Mesenchymal stem cell (in vitro differentiated cells and primary cell): ENCODE results near the gene A4GALT.
A peak's percentile ranks its signal among the peaks of the same experiment; 100 is the strongest.

Experiments used
- DNase-seq: peaks from one replicate; pipeline ENCODE4 v3.0.0-alpha.2; 2013
- H2AFZ ChIP-seq: one replicate; pipeline ENCODE4 v1.6.1; 2013; ENCODE audit warnings: low read depth, mild to moderate bottlenecking, control low read depth, inconsistent platforms, low read length, moderate library complexity
- H2AK5ac ChIP-seq: 2 replicates; pipeline ENCODE4 v1.6.1; 2013; ENCODE audit warnings: low read length, moderate library complexity, mild to moderate bottlenecking, inconsistent platforms; ENCODE audit not compliant: severe bottlenecking
- H2BK120ac ChIP-seq: one replicate; pipeline ENCODE4 v1.6.1; 2013; ENCODE audit warnings: low read depth, mild to moderate bottlenecking, inconsistent platforms, low read length, moderate library complexity
- H2BK12ac ChIP-seq, 2 experiments: one replicate each; pipeline ENCODE4 v1.6.1; 2013; ENCODE audit warnings: inconsistent platforms in 2 of 2, low read length in 2 of 2, mild to moderate bottlenecking in 2 of 2, moderate library complexity in 2 of 2, control low read depth in 1 of 2
- H2BK15ac ChIP-seq: one replicate; pipeline ENCODE4 v1.6.1; 2013; ENCODE audit warnings: mild to moderate bottlenecking, low read depth, inconsistent platforms; ENCODE audit not compliant: poor library complexity, severe bottlenecking
- H2BK5ac ChIP-seq: 2 replicates; pipeline ENCODE4 v1.6.1; 2013; ENCODE audit warnings: low read depth, mild to moderate bottlenecking, low read length, control low read depth, inconsistent platforms; ENCODE audit not compliant: poor library complexity, severe bottlenecking
- H3K14ac ChIP-seq, 2 experiments: one replicate each; pipeline ENCODE4 v1.6.1; 2013; ENCODE audit warnings: inconsistent platforms in 2 of 2, low read length in 2 of 2, control low read depth in 1 of 2, mild to moderate bottlenecking in 1 of 2, moderate library complexity in 1 of 2
- H3K18ac ChIP-seq, 2 experiments: one replicate each; pipeline ENCODE4 v1.6.1; 2013; ENCODE audit warnings: inconsistent platforms in 2 of 2, low read length in 2 of 2, control low read depth in 1 of 2, low read depth in 1 of 2, mild to moderate bottlenecking in 1 of 2
- H3K23ac ChIP-seq, 2 experiments: one replicate each; pipeline ENCODE4 v1.6.1; 2013; ENCODE audit warnings: inconsistent platforms in 2 of 2, low read length in 2 of 2, mild to moderate bottlenecking in 2 of 2, moderate library complexity in 2 of 2, control low read depth in 1 of 2
- H3K27ac ChIP-seq: 2 replicates; pipeline ENCODE4 v1.5.1; 2013; ENCODE audit warnings: mild to moderate bottlenecking, moderate library complexity, low read length, control low read depth, inconsistent platforms; ENCODE audit not compliant: poor library complexity, severe bottlenecking
- H3K27me3 ChIP-seq, 2 experiments: 2 replicates each; pipeline versions ENCODE4 v1.6.1 to v1.7.0; 2013; ENCODE audit warnings: low read length in 2 of 2, mild to moderate bottlenecking in 2 of 2, moderate library complexity in 2 of 2, control low read depth in 1 of 2, inconsistent platforms in 1 of 2; ENCODE audit not compliant: control insufficient read depth in 1 of 2, insufficient read depth in 1 of 2
- H3K36me3 ChIP-seq, 2 experiments: 2 replicates each; pipeline versions ENCODE4 v1.6.1 to v1.7.0; 2013; ENCODE audit warnings: low read length in 2 of 2, control low read depth in 1 of 2, inconsistent platforms in 1 of 2, low read depth in 1 of 2, mild to moderate bottlenecking in 1 of 2; ENCODE audit not compliant: insufficient read depth in 2 of 2, control insufficient read depth in 1 of 2
- H3K4ac ChIP-seq, 2 experiments: one replicate each; pipeline ENCODE4 v1.6.1; 2013; ENCODE audit warnings: inconsistent platforms in 2 of 2, low read length in 2 of 2, mild to moderate bottlenecking in 2 of 2, moderate library complexity in 2 of 2, control low read depth in 1 of 2, low read depth in 1 of 2
- H3K4me1 ChIP-seq: 2 replicates; pipeline ENCODE4 v1.6.1; 2013; ENCODE audit warnings: low read depth, low read length, control low read depth; ENCODE audit not compliant: control insufficient read depth, insufficient read depth
- H3K4me2 ChIP-seq: 2 replicates; pipeline ENCODE4 v1.6.1; 2013; ENCODE audit warnings: low read length, mild to moderate bottlenecking, inconsistent platforms; ENCODE audit not compliant: poor library complexity, severe bottlenecking
- H3K4me3 ChIP-seq, 2 experiments: 2 replicates each; pipeline versions ENCODE4 v1.5.1 to v1.7.0; 2013; ENCODE audit warnings: low read length in 2 of 2, mild to moderate bottlenecking in 2 of 2, control low read depth in 1 of 2, low read depth in 1 of 2; ENCODE audit not compliant: insufficient read depth in 1 of 2
- H3K79me1 ChIP-seq: replicated peaks from 2 replicates; pipeline ENCODE4 v1.6.1; 2013; ENCODE audit warnings: mild to moderate bottlenecking, control low read depth, low read length, inconsistent platforms; ENCODE audit not compliant: poor library complexity, severe bottlenecking
- H3K9ac ChIP-seq: 2 replicates; pipeline ENCODE4 v1.7.0; 2013; ENCODE audit warnings: mild to moderate bottlenecking, low read length, moderate library complexity
- H3K9me3 ChIP-seq: 2 replicates; pipeline ENCODE4 v1.7.0; 2013; ENCODE audit warnings: mild to moderate bottlenecking, low read length; ENCODE audit not compliant: control insufficient read depth
- H4K8ac ChIP-seq: one replicate; pipeline ENCODE4 v1.6.1; 2013; ENCODE audit warnings: inconsistent platforms, mild to moderate bottlenecking, low read length, moderate library complexity
- H4K91ac ChIP-seq: one replicate; pipeline ENCODE4 v1.6.1; 2013; ENCODE audit warnings: mild to moderate bottlenecking, low read length, inconsistent platforms
- whole genome bisulfite sequencing: methylation state at CpG from one replicate; pipeline ENCODE4 v1.1.7; 2013; ENCODE audit warnings: mixed read lengths; 5-methylcytosine and 5-hydroxymethylcytosine counted together

Gene A4GALT

DNA sequence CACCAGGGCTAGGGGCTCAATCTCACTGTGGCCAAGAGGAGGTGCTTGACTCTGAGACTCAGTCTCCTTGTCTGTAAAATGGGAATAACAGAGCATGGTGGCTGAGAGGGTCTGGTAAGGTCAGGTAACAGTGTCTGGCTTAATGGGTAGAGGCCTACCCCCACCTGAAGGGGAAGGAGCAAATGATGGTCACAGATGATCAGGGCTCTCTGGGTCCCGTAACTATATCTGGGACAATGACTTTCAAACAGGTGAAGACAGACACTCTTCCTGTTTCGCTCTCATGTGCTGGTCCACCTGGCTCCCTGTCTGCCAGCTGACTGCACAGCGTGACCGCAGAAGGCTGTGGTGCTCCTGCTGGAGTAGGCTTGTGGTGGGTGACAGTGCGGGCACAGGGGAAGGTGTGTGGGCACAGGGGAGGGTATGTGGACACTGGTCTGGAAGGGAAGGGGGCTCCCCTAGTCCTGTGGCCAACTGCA is 4.0 kb downstream of the A4GALT start:
- H3K14ac ChIP-seq, result no peak overlapping the region
- peak overlapping the region in 1 of 2 experiments; percentile 10 for H3K23ac ChIP-seq
- peak overlapping the region; percentile 29 for H3K27ac ChIP-seq
- H3K4me1 ChIP-seq, result peaks cover 37% of the 10 kb centered on the region
- H3K27me3 ChIP-seq, result no peaks in the 10 kb centered on the region
- H2BK5ac ChIP-seq, result no peak overlapping the region
- WGBS, result 97% methylated on average over 5 of the region's 5 CpGs
- peak overlapping the region; percentile 71 for H4K91ac ChIP-seq
- peak overlapping the region in 1 of 2 experiments; percentile 63 for H3K4me3 ChIP-seq
- peak overlapping the region; percentile 14 to 16 for H3K18ac ChIP-seq
- no peaks in the 10 kb centered on the region for H3K9me3 ChIP-seq
- DNase-seq, result no peak
- H2BK120ac ChIP-seq, result no peak overlapping the region
- no peak overlapping the region for H2BK15ac ChIP-seq
- H2BK12ac ChIP-seq, result peak overlapping the region in 1 of 2 experiments; percentile 6
- H3K4me2 ChIP-seq, result no peak overlapping the region
- peaks cover 21% of the 10 kb centered on the region for H3K79me1 ChIP-seq
- H3K9ac ChIP-seq, result peak overlapping the region; percentile 71
- peak overlapping the region; percentile 38 for H4K8ac ChIP-seq
- H3K4ac ChIP-seq, result no peak overlapping the region
- peak overlapping the region; percentile 33 for H2AK5ac ChIP-seq
- peaks cover 8 to 37% of the 10 kb centered on the region in 2 experiments for H3K36me3 ChIP-seq
- no peak overlapping the region for H2AFZ ChIP-seq

DNA sequence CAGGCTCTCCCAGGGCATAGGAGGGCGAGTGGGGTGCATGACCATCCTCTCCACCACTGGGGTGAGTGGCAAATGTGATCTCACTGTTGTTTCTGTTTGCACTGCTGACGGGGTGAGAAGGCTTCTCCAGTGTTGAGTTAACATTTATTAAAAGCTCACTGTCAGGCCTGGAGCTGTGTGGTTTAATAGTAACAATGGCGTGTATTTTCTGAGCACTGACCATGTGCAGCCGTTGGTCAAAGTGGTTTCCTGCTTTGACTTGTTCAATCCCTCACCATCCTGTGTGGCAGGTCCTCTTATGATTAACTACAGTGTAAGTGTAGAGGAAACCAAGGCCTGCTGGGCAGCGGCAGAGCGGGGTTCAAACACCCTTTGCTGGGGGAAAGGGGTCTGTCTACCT is 4.4 kb downstream of the A4GALT start:
- WGBS, result 87% methylated on average over 6 of the region's 6 CpGs
- Histone ChIP-seq H3K23ac (no peak overlapping the region), H3K36me3 (peaks cover 8 to 37% of the 10 kb centered on the region in 2 experiments), H4K91ac (no peak overlapping the region), H3K18ac (peak overlapping the region; percentile 3 to 14), H3K27ac (peak overlapping the region; percentile 29), H2BK120ac (no peak overlapping the region), H2BK12ac (peak overlapping the region in 1 of 2 experiments; percentile 6), H2AFZ (no peak overlapping the region), H3K4me1 (peaks cover 36% of the 10 kb centered on the region), H3K27me3 (no peaks in the 10 kb centered on the region), H3K9ac (no peak overlapping the region), H3K4me3 (no peak overlapping the region), H3K14ac (no peak overlapping the region), H3K4me2 (no peak overlapping the region), H4K8ac (no peak overlapping the region), H3K9me3 (no peaks in the 10 kb centered on the region), H2AK5ac (no peak overlapping the region), H3K79me1 (peaks cover 22% of the 10 kb centered on the region), H2BK15ac (no peak overlapping the region), H2BK5ac (no peak overlapping the region), H3K4ac (no peak overlapping the region)
- DNase-seq, result no peak

DNA sequence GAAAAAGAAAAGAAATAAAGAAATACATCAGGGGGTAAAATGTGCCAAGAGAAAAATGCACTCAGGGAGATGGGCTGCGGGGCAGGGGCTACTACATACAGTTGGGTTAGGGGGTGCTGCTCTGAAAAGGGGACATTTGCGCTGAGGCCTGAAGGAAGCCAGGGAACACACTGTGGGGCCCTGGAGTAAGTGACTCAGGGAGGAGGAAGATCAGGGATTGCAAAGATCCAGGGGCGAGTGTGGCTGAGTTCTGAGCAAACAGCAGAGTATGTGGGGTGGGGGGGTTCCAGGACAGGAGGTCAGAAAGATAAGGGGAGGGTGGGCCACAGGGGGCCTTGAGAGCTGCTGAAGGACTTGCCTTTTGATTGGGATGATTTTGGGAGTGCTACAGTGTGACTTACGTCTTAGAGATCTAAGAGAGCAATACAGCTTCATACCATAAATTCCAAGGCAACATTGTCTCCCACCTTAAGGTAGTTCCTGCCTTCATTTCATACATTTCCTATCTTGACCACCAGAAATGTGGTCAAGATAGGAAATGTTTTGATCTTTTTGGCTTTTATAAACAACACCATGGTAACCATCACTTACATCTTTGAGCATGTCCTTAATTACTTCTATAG is 5.8 kb downstream of the A4GALT start:
- Histone ChIP-seq H3K27ac (no peak overlapping the region), H3K9me3 (peaks cover 6% of the 10 kb centered on the region), H3K36me3 (peaks cover 13 to 43% of the 10 kb centered on the region in 2 experiments), H3K27me3 (no peaks in the 10 kb centered on the region), H2AFZ (no peak overlapping the region), H2BK12ac (no peak overlapping the region), H3K4me2 (no peak overlapping the region), H4K8ac (no peak overlapping the region), H3K4me1 (peaks cover 31% of the 10 kb centered on the region), H3K14ac (no peak overlapping the region), H3K79me1 (peaks cover 27% of the 10 kb centered on the region), H4K91ac (no peak overlapping the region), H3K23ac (no peak overlapping the region), H2BK15ac (no peak overlapping the region), H2BK120ac (no peak overlapping the region), H2AK5ac (no peak overlapping the region), H3K9ac (no peak overlapping the region), H2BK5ac (no peak overlapping the region), H3K18ac (no peak overlapping the region), H3K4me3 (no peak overlapping the region), H3K4ac (no peak overlapping the region)
- 79% methylated on average over 3 of the region's 4 CpGs for WGBS
- DNase-seq, result no peak

DNA sequence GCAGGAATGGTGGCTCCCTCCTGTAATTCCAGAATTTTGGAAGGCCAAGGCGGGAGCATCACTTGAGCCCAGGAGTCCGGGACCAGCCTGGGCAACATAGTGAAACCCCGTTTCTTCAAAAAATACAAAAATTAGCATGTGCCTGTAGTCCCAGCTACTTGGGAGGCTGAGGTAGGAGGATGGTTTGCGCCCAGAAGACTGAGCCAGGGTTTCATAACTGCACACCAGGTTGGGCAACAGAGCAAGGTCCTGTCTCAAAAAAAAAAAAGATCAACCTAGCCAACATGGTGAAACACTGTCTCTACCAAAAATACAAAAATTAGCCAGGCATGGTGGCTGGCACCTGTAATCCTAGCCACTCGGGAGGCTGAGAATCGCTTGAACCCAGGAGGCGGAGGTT is 6.4 kb downstream of the A4GALT start:
- peaks cover 13 to 48% of the 10 kb centered on the region in 2 experiments for H3K36me3 ChIP-seq
- peaks cover 11% of the 10 kb centered on the region for H3K9me3 ChIP-seq
- peaks cover 26% of the 10 kb centered on the region for H3K4me1 ChIP-seq
- H3K4me2 ChIP-seq, result no peak overlapping the region
- no peak overlapping the region for H3K23ac ChIP-seq
- no peak overlapping the region for H2AK5ac ChIP-seq
- H3K27ac ChIP-seq, result no peak overlapping the region
- H3K18ac ChIP-seq, result no peak overlapping the region
- no peak overlapping the region for H2AFZ ChIP-seq
- H3K14ac ChIP-seq, result no peak overlapping the region
- 96% methylated on average over 7 of the region's 7 CpGs for WGBS
- no peak overlapping the region for H3K4ac ChIP-seq
- peaks cover 27% of the 10 kb centered on the region for H3K79me1 ChIP-seq
- H4K8ac ChIP-seq, result no peak overlapping the region
- H3K9ac ChIP-seq, result no peak overlapping the region
- H3K4me3 ChIP-seq, result no peak overlapping the region
- no peak for DNase-seq
- H2BK12ac ChIP-seq, result no peak overlapping the region
- H2BK120ac ChIP-seq, result no peak overlapping the region
- no peak overlapping the region for H2BK15ac ChIP-seq
- no peak overlapping the region for H4K91ac ChIP-seq
- H3K27me3 ChIP-seq, result no peaks in the 10 kb centered on the region
- no peak overlapping the region for H2BK5ac ChIP-seq
